CD4-positive, alpha-beta T cell treated with Interleukin-2 at 100 ng/mL for 4 hours (primary cell): Measurements from ENCODE around the gene GCLC.
A peak's percentile ranks its signal among the peaks of the same experiment; 100 is the strongest.
"Not testable (repeated sequence)": the region's sequence is repeated elsewhere in the genome, so short reads cannot be mapped to it uniquely, and the experiment has no call there.

Source experiments
- DNase-seq: peaks from one replicate; pipeline ENCODE4 v3.0.0-alpha.2; 2020; ENCODE audit warnings: low spot score

The GCLC gene

GRCh38 chr6:53556986-53557715 lies 12.2 kb upstream of the GCLC start:
- no peak for DNase-seq

- not testable (repeated sequence) for DNase-seq
Observed at GRCh38 chr6:53553600-53553999, 8.7 kb upstream of the GCLC start.

DNA sequence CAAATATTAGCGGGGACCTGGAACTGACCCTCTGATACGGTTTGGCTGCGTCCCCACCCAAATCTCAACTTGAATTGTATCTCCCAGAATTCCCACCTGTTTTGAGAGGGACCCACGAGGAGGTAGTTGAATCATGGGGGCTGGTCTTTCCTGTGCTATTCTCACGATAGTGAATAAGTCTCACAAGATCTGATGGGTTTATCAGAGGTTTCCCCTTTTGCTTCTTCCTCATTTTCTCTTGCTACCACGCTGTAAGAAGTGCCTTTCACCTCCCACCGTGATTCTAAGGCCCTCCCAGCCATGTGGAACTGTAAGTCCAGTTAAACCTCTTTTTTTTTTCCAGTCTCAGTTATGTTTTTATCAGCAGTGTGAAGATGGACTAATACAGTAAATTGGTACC lies 6.8 kb upstream of the GCLC start:
- not testable (repeated sequence) for DNase-seq

- peak; percentile 94 for DNase-seq
Observed at GRCh38 chr6:53547811-53548496, 3.1 kb upstream of the GCLC start.

GRCh38 chr6:53547166-53547810 lies 2.4 kb upstream of the GCLC start:
- DNase-seq: no peak

DNA sequence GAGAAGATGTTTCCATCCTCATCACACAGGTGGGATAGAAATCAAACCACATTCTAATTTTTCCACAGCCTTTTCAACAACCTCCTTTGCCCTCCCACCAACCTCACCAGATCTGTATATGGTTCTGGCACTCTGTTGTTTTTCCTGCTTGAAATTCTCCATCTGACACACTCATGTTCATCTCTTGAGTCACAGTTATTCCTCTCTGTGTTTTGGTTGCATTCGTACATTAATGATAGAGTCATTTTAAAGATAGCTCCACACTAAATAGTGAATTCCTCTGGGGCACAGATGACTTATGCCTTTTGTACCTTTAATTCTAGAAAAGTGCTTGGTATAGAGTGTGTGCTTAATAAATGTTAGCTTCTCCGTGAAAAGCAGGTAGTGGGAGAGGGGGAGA lies 1.4 kb upstream of the GCLC start:
- no peak for DNase-seq

GRCh38 chr6:53544217-53544469 lies 758 bp downstream of the GCLC start:
- no peak for DNase-seq

GRCh38 chr6:53543359-53544216 lies 1.3 kb downstream of the GCLC start:
- DNase-seq: no peak

DNA sequence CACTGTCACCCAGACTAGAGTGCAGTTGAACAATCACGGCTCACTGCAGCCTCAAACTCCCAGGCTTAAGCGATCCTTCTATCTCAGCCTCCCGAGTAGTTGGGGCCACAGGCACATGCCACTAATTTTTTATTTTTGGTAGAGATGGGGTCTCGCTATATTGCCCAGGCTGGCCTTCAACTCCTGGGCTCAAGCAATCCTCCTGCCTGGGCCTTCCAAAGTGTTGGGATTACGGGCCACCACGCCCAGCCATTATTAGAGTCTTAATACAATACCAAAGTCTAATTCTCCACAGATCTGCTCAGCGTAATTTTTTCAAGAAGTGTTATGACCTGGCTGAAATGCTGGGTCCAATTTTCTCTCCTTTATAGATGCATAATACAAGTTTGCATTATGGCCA lies 3.0 kb downstream of the GCLC start:
- no peak for DNase-seq

DNA sequence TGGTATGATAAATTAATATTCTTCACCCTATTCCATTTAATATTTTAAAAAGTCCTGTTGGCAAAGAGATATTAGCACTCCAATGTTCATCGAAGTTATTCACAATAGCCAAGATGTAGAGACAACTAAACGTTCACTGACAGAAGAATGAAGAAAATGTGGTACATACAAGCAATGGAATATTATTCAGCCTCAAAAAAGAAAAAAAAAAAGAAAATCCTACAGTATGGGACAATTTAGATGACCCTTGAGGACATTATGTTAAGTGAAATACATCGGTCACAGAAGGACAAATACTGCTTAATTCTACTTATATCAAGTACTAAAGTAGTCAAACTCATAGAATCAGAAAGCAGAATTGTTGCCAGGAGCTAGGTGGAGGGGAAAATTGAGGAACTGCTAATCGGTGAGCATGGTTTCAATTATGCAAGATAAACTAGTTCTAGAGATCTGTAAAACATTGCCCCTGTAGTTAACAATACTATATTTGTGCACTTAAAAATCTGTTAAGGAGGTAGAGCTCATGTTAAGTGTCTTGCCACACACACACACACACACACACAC lies 4.7 kb downstream of the GCLC start:
- no peak for DNase-seq

GRCh38 chr6:53539561-53539960 lies 5.3 kb downstream of the GCLC start:
- DNase-seq: no peak

DNA sequence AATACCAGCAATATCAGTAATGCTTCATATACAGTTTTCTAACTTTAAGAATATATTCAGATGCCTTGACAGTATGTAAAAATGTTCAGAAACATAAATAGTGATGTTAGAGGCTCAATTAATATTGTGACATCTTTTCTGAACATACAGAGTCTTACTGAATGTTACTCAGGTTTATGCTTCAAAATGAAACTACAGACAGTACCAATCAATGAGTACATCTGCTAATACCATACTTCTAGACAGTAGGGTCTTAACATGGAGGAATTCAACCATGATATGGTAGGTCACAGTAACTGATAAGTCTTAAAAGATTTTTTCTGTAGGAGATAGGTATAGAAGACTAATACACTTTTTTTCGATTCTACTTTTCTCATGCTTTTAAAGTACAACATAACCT lies 8.3 kb downstream of the GCLC start:
- no peak for DNase-seq

DNA sequence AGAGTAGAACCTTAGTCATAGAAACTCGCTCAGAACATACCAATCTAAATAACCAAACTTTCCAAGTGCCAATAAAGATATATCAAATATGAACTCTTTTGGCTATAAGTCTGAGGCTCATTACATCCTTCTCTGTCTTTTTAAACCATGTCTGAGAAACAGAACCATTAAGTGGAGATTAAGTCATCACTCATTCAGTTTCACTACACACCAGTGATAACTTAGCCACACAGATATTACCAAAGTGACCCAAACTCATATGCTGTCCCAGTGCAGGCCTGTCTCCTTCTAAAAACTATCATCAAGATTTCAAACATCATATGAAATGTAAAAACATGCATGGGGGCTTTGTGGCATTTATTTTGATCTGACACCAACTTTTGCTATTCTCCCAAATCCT lies 12.0 kb downstream of the GCLC start:
- no peak for DNase-seq

DNA sequence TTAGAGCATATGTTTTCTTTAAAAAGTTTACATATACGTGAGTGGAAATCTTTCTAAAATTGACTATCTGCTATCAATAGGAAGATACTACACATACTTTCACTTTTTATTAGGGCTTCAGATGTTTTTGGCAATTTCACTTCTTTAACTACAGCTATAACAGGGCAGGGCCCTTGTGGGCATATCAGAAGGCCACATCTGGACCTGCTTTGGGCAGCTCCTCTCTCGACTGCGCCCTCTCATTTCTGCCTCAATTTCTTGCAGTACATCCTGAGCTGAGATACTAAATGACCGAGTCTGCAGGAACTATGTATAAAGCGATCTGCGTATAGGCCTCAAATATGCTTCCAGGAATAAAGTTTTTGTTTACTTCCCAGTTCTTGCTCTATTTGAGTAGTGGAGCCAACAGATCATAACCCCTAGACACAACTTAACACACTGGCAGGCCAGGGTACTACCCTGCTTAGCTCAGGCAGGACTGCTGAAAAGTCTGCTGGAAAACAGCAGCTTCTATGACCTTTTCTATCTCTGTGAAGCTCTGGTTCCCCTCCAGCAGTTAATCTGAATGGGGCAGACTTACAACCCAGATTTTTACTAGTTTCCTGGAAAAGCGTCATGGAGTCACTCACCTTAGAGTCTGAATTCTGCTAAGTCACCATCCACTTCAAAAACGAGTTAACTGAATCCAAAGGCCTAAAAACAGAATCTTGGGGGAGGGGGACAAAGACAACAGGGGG lies 12.7 kb downstream of the GCLC start:
- no peak for DNase-seq

- no peak for DNase-seq
Observed at GRCh38 chr6:53530780-53531386, 14.0 kb downstream of the GCLC start.

DNA sequence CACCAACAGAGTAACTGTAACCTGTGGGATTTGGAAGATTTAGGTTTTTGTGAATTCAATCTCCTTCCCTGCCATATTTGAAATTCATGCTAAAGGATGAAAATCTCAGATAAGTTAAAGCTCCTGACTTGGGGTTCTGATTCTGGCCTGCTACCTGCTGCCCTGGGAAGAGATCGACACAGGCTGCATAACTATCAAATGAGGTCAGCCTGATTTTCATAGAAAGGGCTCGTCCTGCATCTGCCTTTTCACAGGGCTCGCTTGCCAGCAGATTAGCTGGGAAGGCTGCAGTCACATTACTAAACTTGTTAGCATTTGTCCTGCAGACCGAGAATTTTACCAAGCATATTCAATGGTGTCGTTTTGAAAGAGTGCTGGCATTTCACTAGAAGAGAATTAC lies 14.6 kb downstream of the GCLC start:
- DNase-seq: no peak

DNA sequence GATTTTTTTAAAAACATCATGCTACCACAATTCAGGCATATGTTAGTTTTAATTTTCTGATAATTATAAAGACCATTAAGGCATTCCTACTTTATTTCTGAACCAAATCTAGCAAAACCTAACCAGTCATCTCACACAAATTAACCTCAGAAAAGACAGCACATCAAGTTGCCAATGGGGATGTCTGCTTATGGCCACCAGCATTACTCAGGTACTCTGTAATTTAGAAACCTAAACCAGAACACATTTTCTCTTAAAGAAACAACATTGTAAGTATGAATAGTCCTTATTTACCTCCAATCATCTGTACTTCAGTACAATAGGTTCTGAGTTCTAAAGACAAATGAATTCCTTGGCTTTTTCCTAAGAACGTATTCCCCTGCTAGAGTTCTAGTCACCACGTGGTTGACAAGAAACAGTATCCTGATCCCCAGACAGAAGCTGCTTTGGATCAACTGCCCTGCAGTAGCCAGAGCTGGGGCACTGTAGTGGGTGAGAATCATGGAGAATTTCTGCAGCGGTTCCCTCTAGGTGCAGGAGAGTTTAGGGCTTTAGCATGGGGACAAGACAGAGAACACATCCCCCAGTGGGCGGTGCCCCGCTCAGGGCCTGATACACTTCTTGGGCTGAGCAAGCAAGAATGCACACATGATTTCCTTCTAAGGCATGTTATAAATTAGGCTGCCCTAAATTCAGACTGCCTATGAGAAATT lies 15.4 kb downstream of the GCLC start:
- no peak for DNase-seq

DNA sequence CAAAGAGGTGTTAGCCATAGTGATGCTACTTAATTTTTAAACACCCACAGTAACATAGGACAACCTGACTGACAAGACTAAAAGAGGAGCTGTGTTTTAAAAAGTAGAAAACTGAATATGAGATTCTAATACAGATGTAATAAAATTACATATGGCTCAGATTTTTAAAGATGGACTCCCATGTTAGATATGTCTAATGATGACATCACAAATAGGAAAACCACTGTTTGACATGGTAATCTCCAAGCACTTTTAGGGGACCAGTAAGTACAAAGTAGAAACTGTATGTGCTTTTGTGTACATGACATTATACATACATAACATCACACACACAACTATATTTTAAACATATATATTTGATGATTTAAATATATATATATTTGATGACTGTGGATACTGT lies 16.8 kb downstream of the GCLC start:
- DNase-seq: no peak

GRCh38 chr6:53527249-53527765 lies 17.6 kb downstream of the GCLC start:
- no peak for DNase-seq

- DNase-seq: no peak
Observed at GRCh38 chr6:53526000-53526399, 18.9 kb downstream of the GCLC start.
